IMR-90 (cell line): Measurements from ENCODE around the gene POLR1G. TPM values are rescaled to one million over a fixed set of nuclear protein-coding genes. Genes with fewer than 3 reads are reported as not detected.

Experiments used
- ATAC-seq: fragments of 200-7000 bp; cut with Tn5 transposase; 2 replicates; pipeline ENCODE4 v1.9.1; 2020; ENCODE audit warnings: low read depth, mild to moderate bottlenecking, moderate library complexity
- BruUV-seq: library from RNA; stranded (reverse); fragments of 400-500 nt; replicated peaks from 2 replicates; lab custom pipeline; 2021; lab: Mats Ljungman, UMichigan
- CTCF ChIA-PET: fragments of 300-600 bp; formaldehyde crosslinking; extraction: SDS; loops from one replicate; lab custom pipeline; 2021; ENCODE audit warnings: antibody characterized with exemption; lab: Yijun Ruan, JAX
- POLR2A ChIA-PET: fragments of 300-600 bp; sonication (Branson Sonifier 250); formaldehyde crosslinking; loops from one replicate; lab custom pipeline; 2022; ENCODE audit warnings: antibody characterized with exemption; ENCODE audit not compliant: unreplicated experiment; lab: Charles Lee
- DNase-seq: peaks from one replicate; pipeline ENCODE4 v3.0.0; 2013
- H2AFZ ChIP-seq: replicated peaks from 2 replicates; pipeline ENCODE3; 2013; ENCODE audit warnings: low read length, mild to moderate bottlenecking; ENCODE audit not compliant: poor library complexity
- H2AK5ac ChIP-seq: 2 replicates; pipeline ENCODE4 v1.6.1; 2013; ENCODE audit warnings: low read depth, low read length, inconsistent platforms
- H2AK9ac ChIP-seq: replicated peaks from 2 replicates; pipeline ENCODE3; 2013; ENCODE audit warnings: mild to moderate bottlenecking, low read depth, low read length, moderate library complexity; ENCODE audit not compliant: poor library complexity
- H2BK120ac ChIP-seq: 2 replicates; pipeline ENCODE4 v1.6.1; 2013; ENCODE audit warnings: low read depth, low read length, inconsistent platforms
- H2BK15ac ChIP-seq: 3 replicates; pipeline ENCODE4 v1.6.1; 2013; ENCODE audit warnings: low read depth, low read length, inconsistent platforms
- H2BK20ac ChIP-seq: 2 replicates; pipeline ENCODE4 v1.6.1; 2013; ENCODE audit warnings: low read depth, mild to moderate bottlenecking, inconsistent platforms, low read length, moderate library complexity
- H2BK5ac ChIP-seq: 2 replicates; pipeline ENCODE4 v1.6.1; 2013; ENCODE audit warnings: mild to moderate bottlenecking, low read depth, low read length, inconsistent platforms; ENCODE audit not compliant: poor library complexity, severe bottlenecking
- H3K14ac ChIP-seq: replicated peaks from 2 replicates; pipeline ENCODE4 v1.6.1; 2013; ENCODE audit warnings: low read depth, low read length, inconsistent platforms
- H3K18ac ChIP-seq: 2 replicates; pipeline ENCODE4 v1.6.1; 2013; ENCODE audit warnings: low read depth, low read length, control low read depth
- H3K23ac ChIP-seq: 2 replicates; pipeline ENCODE4 v1.6.1; 2013; ENCODE audit warnings: low read depth, low read length, inconsistent platforms
- H3K27ac ChIP-seq: 2 replicates; pipeline ENCODE4 v1.5.1; 2013; ENCODE audit warnings: mild to moderate bottlenecking, control low read depth, low read length; ENCODE audit not compliant: insufficient read depth
- H3K27me3 ChIP-seq: 2 replicates; pipeline ENCODE4 v1.6.1; 2013; ENCODE audit warnings: low read length; ENCODE audit not compliant: control insufficient read depth, insufficient read depth
- H3K36me3 ChIP-seq: 2 replicates; pipeline ENCODE4 v1.6.1; 2013; ENCODE audit warnings: low read length, mixed read lengths; ENCODE audit not compliant: control insufficient read depth, insufficient read depth
- H3K4ac ChIP-seq: 2 replicates; pipeline ENCODE4 v1.6.1; 2013; ENCODE audit warnings: low read depth, low read length, inconsistent platforms
- H3K4me1 ChIP-seq: 2 replicates; pipeline ENCODE4 v1.6.1; 2013; ENCODE audit warnings: low read length, mixed read lengths; ENCODE audit not compliant: control insufficient read depth, insufficient read depth
- H3K4me2 ChIP-seq: 2 replicates; pipeline ENCODE4 v1.6.1; 2013; ENCODE audit warnings: low read depth, mild to moderate bottlenecking, control low read depth, low read length, moderate library complexity
- H3K4me3 ChIP-seq: 2 replicates; pipeline ENCODE4 v1.5.1; 2013; ENCODE audit warnings: low read depth, mild to moderate bottlenecking, control low read depth, low read length, moderate library complexity; ENCODE audit not compliant: insufficient read depth
- H3K56ac ChIP-seq: 2 replicates; pipeline ENCODE4 v1.6.1; 2013; ENCODE audit warnings: low read length, inconsistent platforms; ENCODE audit not compliant: insufficient read depth; ENCODE audit errors: extremely low read depth
- H3K79me1 ChIP-seq, 2 experiments: 2 replicates each; pipeline ENCODE4 v1.6.1; 2013; ENCODE audit warnings: low read length in 2 of 2, inconsistent platforms in 1 of 2, low read depth in 1 of 2
- H3K9ac ChIP-seq: 2 replicates; pipeline ENCODE4 v1.6.1; 2013; ENCODE audit warnings: low read depth, low read length, control low read depth
- H3K9me1 ChIP-seq: 2 replicates; pipeline ENCODE4 v1.6.1; 2013; ENCODE audit warnings: low read length, inconsistent platforms; ENCODE audit not compliant: insufficient read depth
- H3K9me3 ChIP-seq: 2 replicates; pipeline ENCODE4 v1.6.1; 2013; ENCODE audit warnings: low read length; ENCODE audit not compliant: control insufficient read depth, insufficient read depth
- H4K20me1 ChIP-seq: 2 replicates; pipeline ENCODE4 v1.6.1; 2013; ENCODE audit warnings: low read length, inconsistent platforms; ENCODE audit not compliant: insufficient read depth
- H4K5ac ChIP-seq: 2 replicates; pipeline ENCODE4 v1.6.1; 2013; ENCODE audit warnings: mild to moderate bottlenecking, low read depth, low read length, control low read depth
- H4K8ac ChIP-seq, 2 experiments: 2 replicates each; pipeline ENCODE4 v1.6.1; 2013; ENCODE audit warnings: low read depth in 2 of 2, low read length in 2 of 2, control low read depth in 1 of 2, inconsistent platforms in 1 of 2
- H4K91ac ChIP-seq: 2 replicates; pipeline ENCODE4 v1.6.1; 2013; ENCODE audit warnings: low read depth, low read length, inconsistent platforms; ENCODE audit not compliant: insufficient read depth
- CEBPB ChIP-seq: IDR thresholded peaks from 2 replicates; pipeline ENCODE4 v1.6.1; 2012; ENCODE audit warnings: low read depth, low read length, improper control_type of control experiment
- MAFK ChIP-seq: IDR thresholded peaks from 2 replicates; pipeline ENCODE4 v1.6.1; 2012; ENCODE audit warnings: low read depth, low read length, improper control_type of control experiment
- MAZ ChIP-seq: IDR thresholded peaks from 2 replicates; pipeline ENCODE4 v1.6.1; 2012; ENCODE audit warnings: low read depth, mild to moderate bottlenecking, low read length, improper control_type of control experiment, moderate library complexity, borderline replicate concordance
- MXI1 ChIP-seq: IDR thresholded peaks from 2 replicates; pipeline ENCODE4 v1.6.1; 2012; ENCODE audit warnings: low read depth, mild to moderate bottlenecking, low read length, moderate library complexity, borderline replicate concordance
- NFE2L2 ChIP-seq: fragments of 150-350 bp; IDR thresholded peaks from 2 replicates; pipeline ENCODE4 v1.6.1; 2016; ENCODE audit warnings: low read depth, mild to moderate bottlenecking, low read length
- RAD21 ChIP-seq: IDR thresholded peaks from 2 replicates; pipeline ENCODE4 v1.6.1; 2012; ENCODE audit warnings: low read length, improper control_type of control experiment
- RFX5 ChIP-seq: IDR thresholded peaks from 2 replicates; pipeline ENCODE4 v1.8.0; 2012; ENCODE audit warnings: low read depth, mild to moderate bottlenecking, low read length, moderate library complexity
- SMC3 ChIP-seq: fragments of 150-350 bp; IDR thresholded peaks from 2 replicates; pipeline ENCODE4 v1.6.1; 2016; ENCODE audit warnings: low read depth, mild to moderate bottlenecking, antibody characterized with exemption, low read length, moderate library complexity
- WGBS, 2 experiments: methylation state at CpG; one replicate each; pipeline versions ENCODE4 v1.1.5 to v1.1.7; 2013; ENCODE audit warnings: missing lambda C conversion rate in 2 of 2; ENCODE audit not compliant: insufficient read length in 1 of 2; ENCODE audit errors: extremely low coverage in 2 of 2; 5-methylcytosine and 5-hydroxymethylcytosine counted together
- dilution Hi-C: fragments of 300-500 bp; cut with HindIII; formaldehyde crosslinking; loops from one replicate; pipeline ENCODE4 v1.14.3; 2018; ENCODE audit warnings: low sequenced_read_pairs; ENCODE audit not compliant: unreplicated experiment
- in situ Hi-C: fragments of 300-500 bp; cut with MboI; formaldehyde crosslinking; loops from 3 replicates; pipeline ENCODE4 v1.14.3; 2019; ENCODE audit warnings: low sequenced_read_pairs, inconsistent platforms, mixed read lengths
- intact Hi-C: fragments of 100-400 bp; cut with micrococcal nuclease; formaldehyde crosslinking; loops from 2 replicates; pipeline ENCODE4 v1.10.0; 2022
- polyA plus RNA-seq, 3 experiments: library from polyadenylated mRNA; depleted of rRNA; stranded (reverse); fragments of >200 nt; gene quantifications; 2 replicates each; pipeline ENCODE4 v1.2.3, GENCODE V29; 2012; ENCODE audit warnings: low replicate concordance in 1 of 3
- total RNA-seq: library from RNA; depleted of rRNA; stranded (reverse); fragments of >200 nt; gene quantifications from 2 replicates; pipeline ENCODE4 v1.2.3, GENCODE V29; 2012
- TF ChIP-seq, protein P1 (sequence below): fragments of 150-350 bp; IDR thresholded peaks from 2 replicates; pipeline ENCODE4 v1.6.1; 2017; ENCODE audit warnings: mild to moderate bottlenecking, antibody characterized with exemption, low read length, low read depth

The POLR1G gene
- total and polyA plus RNA-seq, 2 of the 4 experiments (the other 2 are of a cell fraction), result 8.0 to 12.5 TPM

DNA sequence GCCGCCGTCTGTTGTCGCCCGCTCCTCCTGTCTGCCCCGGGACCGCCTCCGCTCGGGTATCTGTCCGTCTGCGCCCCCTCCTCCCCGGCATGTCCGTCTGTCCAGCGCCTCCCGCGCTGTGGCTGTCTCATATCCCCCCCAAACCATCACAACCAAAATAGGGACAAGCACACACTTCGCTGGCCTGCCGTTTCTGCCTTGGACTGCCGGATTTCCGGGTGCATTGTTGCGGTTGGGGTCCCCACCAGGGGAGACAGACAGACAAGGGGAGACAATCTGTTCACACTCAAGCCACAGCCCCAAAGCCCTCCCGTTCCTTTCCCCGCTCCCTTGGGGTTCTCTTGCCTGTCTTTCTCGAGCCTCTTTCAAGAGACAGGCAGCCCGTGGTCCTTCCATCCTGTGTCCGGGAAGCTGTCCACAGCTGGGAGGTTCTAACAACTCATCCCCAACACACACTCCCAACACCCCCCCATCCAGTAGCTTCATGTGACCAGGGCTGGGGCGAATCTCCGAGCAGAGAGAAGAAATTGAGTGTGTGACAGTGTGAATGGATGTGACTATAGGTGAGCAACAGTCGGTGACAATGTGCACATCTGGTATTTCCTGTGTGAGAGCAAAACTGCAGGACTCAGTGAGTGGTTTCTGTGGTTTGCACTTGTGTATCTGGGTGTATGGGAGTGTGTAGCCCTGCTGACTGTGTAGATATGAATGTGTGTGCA, 44.8 kb downstream of the POLR1G start (continued):
- TF ChIP-seq MAZ (no peak), MXI1 (0 out of 2 replicates have a peak, but pooled peaks have one; percentile 1)

DNA sequence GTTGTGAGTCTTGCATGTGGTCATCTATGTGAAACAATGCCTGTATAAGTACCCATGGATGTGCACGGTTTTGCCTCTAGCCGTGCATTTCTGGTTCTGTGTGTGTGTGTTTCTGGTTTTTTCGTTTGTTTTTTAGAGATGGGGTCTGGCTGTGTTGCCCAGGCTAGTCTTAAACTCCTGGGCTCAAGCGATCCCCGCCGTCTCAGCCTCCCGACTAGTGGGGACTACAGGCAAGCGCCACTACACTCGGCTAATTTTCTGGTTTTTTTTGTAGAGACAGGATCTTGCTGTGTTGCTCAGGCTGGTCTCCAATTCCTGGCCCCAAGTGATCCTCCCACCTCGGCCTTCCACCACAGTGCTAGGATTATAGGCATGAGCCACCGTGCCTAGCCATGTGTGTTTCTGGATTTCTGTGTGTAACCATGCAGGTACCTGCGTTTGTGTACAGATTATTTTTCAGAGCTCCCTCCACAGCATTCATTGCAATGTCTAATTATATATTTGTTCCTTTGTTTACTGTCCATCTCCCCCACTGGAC, 45.5 kb downstream of the POLR1G start:
- Histone ChIP-seq H2BK120ac (no peak overlapping the region), H2AK9ac (no peak overlapping the region), H4K8ac (no peak overlapping the region), H3K23ac (peak overlapping the region; percentile 53; the same call in 1 of the 2 replicates), H3K27me3 (no peaks in the 10 kb centered on the region), H4K91ac (no peak overlapping the region), H4K5ac (no peak overlapping the region), H3K4me1 (peaks cover 13% of the 10 kb centered on the region), H2BK20ac (no peak overlapping the region), H3K9me1 (peaks cover 13% of the 10 kb centered on the region), H2BK5ac (no peak overlapping the region), H3K18ac (no peak overlapping the region), H4K20me1 (peaks cover 8% of the 10 kb centered on the region), H3K27ac (no peak overlapping the region), H3K56ac (no peak overlapping the region), H3K4me2 (no peak overlapping the region), H3K14ac (no peak overlapping the region), H2AFZ (no peak overlapping the region), H3K9me3 (no peaks in the 10 kb centered on the region), H2AK5ac (peak overlapping the region; percentile 38; the same call in 1 of the 2 replicates), H3K4me3 (no peak overlapping the region), H3K4ac (no peak overlapping the region), H3K9ac (no peak overlapping the region), H3K79me1 (peaks cover 0 to 24% of the 10 kb centered on the region in 2 experiments; a peak in 2 of 4 replicates), H3K36me3 (no peaks in the 10 kb centered on the region), H2BK15ac (no peak overlapping the region)
- DNase-seq (no peak), ATAC-seq (no peak)
- in situ Hi-C loops, result no loop called here
- 90% methylated on average over 7 of the region's 12 CpGs; no CpG with 5 or more reads in 1 of the 2 experiments for WGBS, 2 experiments
- dilution Hi-C loops, result no loop called here
- intact Hi-C loops, result no loop called here
- TF ChIP-seq MAFK (no peak), RFX5 (no peak), MXI1 (no peak), NFE2L2 (no peak), CEBPB (no peak), SMC3 (no peak), RAD21 (no peak)
- TF ChIP-seq, protein P1, sequence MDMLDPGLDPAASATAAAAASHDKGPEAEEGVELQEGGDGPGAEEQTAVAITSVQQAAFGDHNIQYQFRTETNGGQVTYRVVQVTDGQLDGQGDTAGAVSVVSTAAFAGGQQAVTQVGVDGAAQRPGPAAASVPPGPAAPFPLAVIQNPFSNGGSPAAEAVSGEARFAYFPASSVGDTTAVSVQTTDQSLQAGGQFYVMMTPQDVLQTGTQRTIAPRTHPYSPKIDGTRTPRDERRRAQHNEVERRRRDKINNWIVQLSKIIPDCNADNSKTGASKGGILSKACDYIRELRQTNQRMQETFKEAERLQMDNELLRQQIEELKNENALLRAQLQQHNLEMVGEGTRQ, result no peak
- BruUV-seq, result no TSS peak
- ChIA-PET CTCF (interaction anchor here (0.8 kb wide), 1 partner anchor 13 kb away, joined by 4 read pairs; no protein-coding TSS in a partner anchor), POLR2A (no interaction called here)
